GM21825 (cell line): Measurements from ENCODE around the gene CLCN3.
"Not testable (repeated sequence)": the region's sequence is repeated elsewhere in the genome, so short reads cannot be mapped to it uniquely, and the experiment has no call there.

Experiments used
- ATAC-seq: cut with Tn5 transposase; IDR thresholded peaks from one replicate; pipeline ENCODE4 v1.9.1; 2021; ENCODE audit warnings: mild to moderate bottlenecking, moderate library complexity; ENCODE audit not compliant: unreplicated experiment

Gene CLCN3

DNA sequence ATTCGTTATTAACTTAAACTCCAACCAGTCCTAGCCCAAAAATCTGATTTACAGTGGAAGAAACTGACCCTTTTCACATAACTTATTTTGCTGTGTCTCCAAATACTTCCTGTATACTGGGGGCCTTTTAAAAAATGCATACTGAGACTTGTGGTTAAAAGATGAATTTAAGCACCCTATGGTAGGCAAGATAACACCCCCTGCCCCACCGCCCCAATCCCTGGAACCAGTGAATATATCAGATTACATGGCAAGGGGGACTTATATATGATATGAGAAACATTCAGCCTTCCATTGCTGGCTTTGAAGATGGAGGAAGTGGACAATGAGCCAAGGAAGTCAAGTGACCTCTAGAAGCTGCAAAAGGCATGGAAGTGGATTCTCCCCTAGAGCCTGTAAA is 3.1 kb upstream of the CLCN3 start:
- ATAC-seq: no peak

DNA sequence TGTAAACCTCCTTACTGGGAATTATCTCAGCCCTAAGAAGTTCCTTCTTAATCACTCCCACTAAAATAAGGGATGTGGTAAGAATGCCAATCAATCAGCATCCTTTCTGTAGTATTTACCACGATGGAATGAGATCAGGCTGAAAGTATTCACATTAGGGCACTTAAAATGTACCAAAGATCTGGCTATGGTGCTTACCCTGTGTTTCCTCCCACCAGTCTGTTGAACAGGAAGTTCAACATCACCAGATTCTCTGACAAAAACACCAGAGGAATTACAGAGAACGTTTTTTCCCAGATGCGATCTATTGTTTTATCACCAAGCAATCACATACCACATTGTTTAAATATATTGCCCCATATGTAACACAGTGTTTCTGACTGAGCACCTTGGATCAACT is 2.1 kb upstream of the CLCN3 start:
- no peak for ATAC-seq

GRCh38 chr4:169618986-169619385 is 1.4 kb upstream of the CLCN3 start:
- no peak for ATAC-seq

DNA sequence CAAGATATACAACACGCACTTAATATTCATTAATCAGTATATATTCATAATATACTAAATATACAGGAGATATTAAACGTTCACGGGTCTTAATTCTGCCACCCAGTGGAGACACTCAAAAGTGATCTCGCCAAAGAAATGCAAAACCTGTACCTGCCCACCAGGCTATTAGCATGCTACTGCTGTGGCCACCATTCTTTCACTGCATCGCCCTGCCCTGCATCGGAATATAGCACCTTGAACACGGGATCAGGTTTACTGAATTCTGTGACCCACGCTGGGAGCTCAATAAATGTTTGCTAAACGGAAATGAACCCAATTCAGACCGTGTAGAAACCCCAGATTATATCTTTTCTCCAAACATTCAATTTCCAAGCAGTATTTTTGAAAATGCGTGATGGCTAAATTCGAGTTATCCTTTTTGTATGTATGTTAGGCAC is 840 bp upstream of the CLCN3 start:
- peak; percentile 43 for ATAC-seq

DNA sequence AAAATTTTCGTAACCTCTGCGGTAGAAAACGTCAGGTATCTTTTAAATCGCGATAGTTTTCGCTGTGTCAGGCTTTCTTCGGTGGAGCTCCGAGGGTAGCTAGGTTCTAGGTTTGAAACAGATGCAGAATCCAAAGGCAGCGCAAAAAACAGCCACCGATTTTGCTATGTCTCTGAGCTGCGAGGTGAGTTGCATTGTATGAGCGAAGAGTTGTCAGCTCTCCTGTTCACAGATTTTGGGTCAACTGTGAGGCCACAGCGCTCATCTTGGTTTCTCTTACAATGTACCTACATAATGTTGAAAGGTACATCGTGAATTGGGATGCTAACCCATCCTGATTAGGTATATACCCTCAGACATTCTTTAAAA is 486 bp downstream of the CLCN3 start:
- no peak for ATAC-seq

DNA sequence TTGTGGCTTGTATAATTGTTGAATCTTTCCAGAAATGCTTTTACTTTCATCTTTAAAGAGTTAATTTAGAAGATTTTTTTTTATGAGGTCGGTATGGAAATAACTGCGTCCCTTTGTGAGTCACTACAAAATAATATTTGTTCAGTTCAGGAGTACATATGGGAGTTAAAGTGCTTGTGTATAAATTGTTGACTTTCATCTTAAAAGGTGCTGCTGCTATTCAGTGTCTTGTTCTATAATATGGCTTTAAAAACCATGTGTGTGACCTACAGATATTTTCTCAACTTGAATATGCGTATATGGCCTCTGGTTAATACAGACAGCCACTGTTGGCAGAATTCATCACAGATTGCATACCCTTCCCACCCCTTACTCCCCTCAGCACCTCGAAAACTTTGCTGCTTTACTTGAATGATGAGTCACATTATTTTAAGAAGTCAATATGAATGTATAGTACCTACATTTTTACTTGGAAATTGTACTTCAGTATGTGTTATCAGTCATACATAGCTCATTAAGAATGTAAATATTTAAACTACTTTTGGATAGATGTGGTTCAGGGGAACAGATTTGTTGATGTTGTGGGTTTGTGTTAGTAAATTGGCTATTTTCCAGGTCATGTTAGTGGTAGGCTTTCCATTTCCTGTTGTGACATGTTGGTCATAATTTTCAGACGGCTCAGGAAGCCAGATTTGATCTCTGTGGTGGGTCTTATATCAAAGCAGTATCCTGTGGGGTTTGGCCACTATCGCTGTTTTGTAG is 1.5 kb downstream of the CLCN3 start:
- ATAC-seq: no peak

DNA sequence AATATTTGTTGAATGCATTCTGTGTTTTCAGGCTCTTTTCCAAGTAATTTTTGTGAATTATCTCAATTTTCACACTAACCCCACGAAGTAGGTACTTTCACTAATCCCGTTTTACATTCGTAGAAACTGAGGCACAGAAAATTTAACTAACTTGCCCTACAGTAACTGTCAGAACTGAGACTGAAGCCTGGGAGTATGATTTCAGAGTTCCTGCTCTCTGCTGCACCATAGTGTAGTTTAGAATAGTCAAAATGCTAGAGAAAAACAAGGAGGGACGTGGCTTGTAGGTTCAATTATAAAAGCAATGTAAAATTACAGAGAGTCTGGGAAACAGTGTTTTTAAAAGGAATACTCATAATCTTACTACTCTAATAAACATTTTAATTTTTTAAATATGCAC is 2.2 kb downstream of the CLCN3 start:
- ATAC-seq: no peak

DNA sequence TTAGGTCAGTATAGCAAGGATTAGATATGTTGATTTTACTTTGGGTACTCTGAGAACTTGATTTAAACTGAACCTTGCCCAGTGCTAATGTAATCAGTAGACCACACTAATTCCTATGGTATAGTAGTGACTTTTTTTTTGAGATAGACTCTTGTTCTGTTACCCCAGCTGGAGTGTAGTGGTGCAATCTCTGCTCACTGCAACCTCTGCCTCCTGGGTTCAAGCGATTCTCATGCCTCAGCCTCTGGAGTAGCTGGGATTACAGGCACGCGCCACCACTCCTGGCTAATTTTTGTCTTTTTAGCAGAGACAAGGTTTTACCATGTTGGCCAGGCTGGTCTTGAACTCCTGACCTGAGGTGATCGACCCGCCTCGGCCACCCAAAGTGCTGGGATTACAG is 3.6 kb downstream of the CLCN3 start:
- not testable (repeated sequence) for ATAC-seq

- no peak for ATAC-seq
Observed at GRCh38 chr4:169625886-169626285, 5.5 kb downstream of the CLCN3 start.

DNA sequence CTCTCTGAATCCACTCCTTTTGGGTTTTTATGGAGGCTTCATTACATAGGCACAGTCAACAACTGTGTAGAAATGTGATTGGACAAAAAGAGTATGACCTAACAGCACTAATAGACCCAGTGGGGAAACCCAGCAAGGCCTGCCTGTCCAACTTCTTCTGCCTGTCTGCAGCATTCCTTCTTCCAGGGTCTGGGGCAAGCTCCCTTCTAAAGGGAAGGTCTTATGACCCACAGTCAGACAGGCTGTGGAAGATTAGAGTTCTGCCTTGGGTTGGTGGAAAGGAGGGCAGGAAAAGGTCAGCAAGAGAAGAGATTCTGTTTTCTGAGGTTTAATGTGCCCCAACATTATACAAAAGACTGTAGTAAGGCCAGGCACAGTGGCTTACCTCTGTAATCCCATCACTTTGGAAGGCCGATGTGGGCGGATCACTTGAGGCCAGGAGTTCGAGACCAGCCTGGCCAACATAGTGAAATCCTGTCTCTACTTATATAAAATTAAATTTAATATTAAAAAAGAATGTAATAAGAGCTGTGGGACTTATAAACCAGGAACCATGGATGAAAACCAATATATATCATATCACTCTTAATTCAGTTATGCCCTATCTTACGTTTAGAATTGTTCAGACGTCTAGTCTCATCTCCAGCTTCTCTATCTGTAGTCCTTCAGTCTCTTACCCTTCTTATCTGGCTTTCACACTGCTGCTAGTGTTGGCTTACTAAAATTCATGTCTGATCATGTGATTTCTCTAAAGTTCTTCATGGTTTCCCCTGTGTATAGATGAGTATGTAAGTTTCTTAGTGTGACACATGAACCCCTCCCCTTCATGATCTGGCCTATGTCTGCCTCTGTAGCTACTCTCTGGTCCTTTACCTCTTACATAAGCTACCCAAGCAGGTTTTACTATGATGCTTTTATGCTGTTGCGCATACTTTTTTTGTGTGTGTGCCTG is 6.2 kb downstream of the CLCN3 start:
- no peak for ATAC-seq

GRCh38 chr4:169627307-169627706 is 6.9 kb downstream of the CLCN3 start:
- peak; percentile 60 for ATAC-seq

- no peak for ATAC-seq
Observed at GRCh38 chr4:169628579-169628978, 8.2 kb downstream of the CLCN3 start.

GRCh38 chr4:169630069-169630468 is 9.7 kb downstream of the CLCN3 start:
- ATAC-seq: no peak

GRCh38 chr4:169632896-169633295 is 12.5 kb downstream of the CLCN3 start:
- ATAC-seq: no peak

DNA sequence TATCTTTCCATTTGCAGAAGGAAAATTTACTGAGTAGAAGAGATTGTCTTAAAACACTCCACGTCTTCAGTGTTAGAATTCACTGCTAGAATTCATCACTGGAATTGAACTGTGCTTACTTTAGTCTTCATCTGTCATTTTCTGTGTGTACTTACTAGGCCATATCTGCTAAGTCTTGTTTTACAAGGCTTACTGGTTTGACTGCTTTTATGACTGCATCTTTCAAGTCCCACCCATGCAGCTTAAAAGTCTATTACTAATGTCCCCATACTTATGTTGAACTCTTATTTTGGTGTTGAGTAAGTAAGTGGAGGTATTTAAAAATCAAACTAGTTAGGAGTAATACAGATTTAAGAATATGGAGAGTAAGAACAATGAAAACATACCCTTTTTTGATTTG is 14.6 kb downstream of the CLCN3 start:
- ATAC-seq: no peak

GRCh38 chr4:169640261-169640870 is 20.0 kb downstream of the CLCN3 start:
- ATAC-seq: no peak

DNA sequence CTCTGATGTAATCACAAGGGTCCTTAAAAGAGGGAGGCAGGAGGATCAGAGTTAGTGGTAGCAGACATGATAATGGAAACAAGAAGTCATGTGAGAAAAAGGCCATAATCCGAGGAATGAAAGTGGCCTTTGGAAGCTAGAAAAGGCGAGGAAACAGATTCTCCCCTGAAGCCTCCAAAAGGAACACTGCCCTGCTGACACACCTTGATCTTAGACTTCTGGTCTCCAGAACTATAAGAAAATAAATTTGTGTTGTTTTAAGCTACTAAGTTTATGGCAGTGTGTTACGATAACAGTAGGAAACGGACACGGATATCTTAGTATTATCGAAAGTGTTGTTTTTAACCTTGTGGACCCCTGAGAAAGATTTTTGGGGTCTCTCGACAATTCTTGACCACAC is 24.4 kb downstream of the CLCN3 start:
- no peak for ATAC-seq

DNA sequence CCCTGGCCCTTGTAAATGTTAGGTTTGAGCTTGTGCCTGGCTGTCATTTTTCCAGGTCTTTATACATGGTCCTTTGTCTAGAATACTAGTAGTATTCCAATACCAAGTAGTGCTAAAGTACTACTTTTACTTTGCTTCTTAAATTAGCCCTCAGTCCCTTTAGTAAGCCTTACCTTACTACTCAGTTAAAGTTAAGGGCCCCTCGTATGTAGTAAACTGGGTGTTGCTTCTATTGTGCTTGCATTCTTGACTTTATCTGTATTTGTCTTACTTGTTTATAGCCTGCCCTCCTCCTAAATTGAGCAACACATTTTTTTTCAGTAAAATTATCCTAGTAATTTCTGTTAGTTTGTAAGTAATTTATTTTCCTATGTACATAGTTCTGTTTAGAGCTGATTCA is 25.2 kb downstream of the CLCN3 start:
- ATAC-seq: no peak

GRCh38 chr4:169649545-169650226 is 29.3 kb downstream of the CLCN3 start:
- ATAC-seq: no peak

- no peak for ATAC-seq
Observed at GRCh38 chr4:169650227-169650936, 30.0 kb downstream of the CLCN3 start.
